ENCODE measurements around the gene RAB14.
"Not testable (repeated sequence)": the region's sequence is repeated elsewhere in the genome, so short reads cannot be mapped to it uniquely, and the experiment has no call there.

RAB14 gene

DNA sequence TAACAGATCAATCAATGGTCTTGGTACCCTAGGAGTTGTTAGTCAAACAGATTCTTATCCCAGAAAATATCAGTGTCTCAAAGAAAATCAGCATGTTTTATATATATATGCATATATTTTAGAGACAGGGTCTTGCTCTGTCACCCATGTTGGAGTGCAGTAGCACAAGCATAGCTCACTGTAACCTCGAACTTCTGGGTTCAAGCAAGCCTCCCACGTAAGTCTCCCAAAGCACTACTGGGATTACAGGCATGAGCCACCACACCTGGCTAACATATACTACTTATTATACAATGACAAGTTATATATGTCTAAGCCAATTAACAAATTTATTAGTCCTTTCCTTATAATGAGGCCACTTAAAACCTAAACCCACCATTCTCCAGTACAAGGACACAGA lies 10.4 kb downstream of the RAB14 start:
- no peak for DNase-seq (ENCODE audit: low read depth)

DNA sequence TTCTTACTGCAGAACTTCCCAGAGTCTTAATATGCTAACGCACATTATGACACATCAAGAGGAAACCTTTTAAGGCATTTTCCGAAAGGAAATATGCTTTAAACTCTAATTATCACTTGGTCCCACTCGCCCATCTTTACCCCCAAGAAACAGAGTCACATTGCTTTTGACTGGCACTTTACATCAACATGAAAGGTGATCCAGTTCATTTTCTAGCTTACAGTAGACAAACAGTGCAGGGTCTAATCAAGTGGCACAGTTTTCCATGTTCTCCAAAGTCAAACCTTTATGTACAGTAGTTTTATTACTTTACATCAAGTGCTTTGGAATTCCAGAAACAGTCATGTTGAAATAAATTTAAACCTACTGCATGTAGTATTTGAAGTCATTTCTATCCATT lies 12.0 kb downstream of the RAB14 start:
- no peak for DNase-seq (ENCODE audit: low read depth)

DNA sequence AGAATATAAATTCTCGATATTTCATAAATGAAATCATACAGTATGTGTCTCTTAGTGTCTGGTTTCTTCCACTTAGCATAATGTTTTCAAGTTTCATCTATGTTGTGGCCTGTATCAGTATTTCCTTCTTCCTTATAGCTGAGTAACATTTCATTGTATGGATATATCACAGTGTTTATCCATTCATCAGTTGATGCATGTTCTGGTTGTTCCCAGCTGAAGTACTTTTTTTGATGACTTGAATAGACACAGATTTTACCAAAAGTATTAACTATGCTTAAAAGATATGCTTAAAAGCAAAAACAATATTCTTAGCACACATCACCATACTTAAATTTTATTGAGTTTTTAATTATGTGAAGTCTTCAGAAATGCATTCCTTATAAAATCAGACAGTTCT lies 12.7 kb downstream of the RAB14 start:
- DNase-seq (ENCODE audit: low read depth): no peak

DNA sequence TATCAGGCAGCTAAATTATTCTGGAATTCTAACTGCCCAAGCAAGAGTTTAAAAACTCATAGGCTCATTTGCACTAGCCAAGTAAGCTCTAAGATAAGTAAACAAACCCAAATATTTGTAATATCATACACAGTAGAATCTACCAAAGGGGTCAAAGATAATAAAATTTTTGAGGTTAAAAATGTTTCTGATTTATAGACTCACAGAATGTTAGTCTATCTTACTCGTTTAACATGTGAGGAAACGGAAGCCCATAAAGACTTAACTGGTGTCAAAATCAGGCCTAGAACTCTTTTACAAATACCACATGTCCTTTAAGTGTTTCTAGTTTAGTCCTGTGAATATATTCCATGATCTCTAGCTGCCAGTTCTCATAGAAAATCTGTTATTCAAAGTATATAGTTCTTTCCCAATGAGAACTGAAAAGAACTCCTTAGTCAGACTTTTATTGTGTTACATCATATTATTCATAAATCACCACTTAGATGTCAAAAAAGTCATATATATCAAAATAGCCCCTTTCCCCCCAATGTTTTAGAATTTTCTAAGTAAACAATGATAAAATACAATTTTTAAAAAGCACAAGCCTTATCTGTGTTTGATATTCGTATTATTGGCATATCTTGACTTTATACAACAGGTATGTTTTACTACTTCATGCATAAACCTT lies 13.9 kb downstream of the RAB14 start:
- no peak for DNase-seq (ENCODE audit: low read depth)

DNA sequence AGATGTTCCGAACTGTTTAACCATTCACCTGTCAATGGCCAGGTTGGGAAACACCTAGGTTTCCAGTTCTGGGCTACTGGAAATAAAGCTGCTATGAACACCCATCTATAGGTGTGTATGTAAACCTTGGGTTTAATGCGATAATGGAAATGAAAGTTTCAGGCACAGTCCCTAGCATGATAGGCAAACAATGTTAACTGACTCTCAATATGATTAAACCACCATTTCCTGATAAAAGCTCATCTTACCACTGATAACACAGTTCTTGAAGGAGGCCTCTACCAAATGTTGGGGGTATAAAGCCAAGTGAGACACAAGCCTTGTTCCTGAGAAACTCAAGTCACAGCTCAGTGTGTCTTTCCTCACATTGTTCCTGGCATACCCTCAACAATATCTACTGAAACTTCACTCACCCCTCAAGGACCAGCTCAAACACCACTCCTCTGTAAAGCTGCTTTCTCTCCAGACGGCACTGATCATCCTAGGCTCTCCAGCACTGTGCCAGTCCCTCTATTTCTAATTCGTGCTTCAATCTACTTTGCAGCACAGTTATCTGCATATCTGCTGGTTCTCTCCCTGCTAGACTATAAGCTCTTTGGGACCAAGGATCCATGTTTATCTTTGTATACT lies 15.8 kb downstream of the RAB14 start:
- no peak for DNase-seq (ENCODE audit: low read depth)

DNA sequence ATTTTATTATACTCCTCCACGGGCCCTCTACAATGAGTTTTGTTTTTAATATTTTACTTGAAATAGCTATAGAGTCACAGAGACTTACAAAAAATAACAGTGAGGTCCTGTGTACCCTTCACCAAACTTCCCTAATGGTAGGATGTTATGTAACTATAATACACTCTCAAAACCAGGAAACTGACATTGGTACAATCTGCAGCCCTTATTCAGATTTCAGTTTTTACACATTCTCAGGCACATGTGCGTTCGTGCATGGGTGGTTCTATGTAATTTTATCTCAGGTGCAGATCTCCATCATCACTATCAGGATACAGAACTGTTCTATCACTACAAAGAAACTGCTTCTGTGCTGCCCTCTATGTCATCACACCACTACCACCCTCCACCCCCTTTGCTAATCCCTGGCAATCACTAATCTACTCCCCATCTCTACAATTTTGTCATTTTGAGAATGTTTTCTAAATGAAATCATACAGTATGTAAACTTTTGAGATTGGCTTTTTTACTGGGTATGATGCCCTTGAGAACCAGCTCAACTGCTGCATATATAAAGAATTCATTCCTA lies 16.4 kb downstream of the RAB14 start:
- DNase-seq (ENCODE audit: low read depth): no peak

DNA sequence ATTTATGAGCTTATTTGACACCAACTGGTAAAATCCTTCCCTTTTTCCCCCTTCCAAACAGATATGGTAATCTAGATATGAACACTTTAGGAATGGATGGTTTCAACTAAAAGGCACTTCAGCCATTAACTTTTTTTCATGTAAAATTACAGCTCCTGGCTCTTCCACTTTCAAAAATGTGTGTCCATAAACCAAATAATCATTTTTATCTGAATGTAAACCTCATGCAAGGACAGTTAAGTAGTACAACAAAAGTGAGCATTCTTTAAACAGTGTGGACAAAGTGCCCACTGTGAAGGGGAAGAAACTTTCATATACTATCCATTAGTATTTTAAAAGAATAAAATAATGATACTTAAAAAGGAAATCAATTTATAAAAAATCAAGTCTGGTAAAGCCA lies 17.2 kb downstream of the RAB14 start:
- DNase-seq (ENCODE audit: low read depth): no peak

DNA sequence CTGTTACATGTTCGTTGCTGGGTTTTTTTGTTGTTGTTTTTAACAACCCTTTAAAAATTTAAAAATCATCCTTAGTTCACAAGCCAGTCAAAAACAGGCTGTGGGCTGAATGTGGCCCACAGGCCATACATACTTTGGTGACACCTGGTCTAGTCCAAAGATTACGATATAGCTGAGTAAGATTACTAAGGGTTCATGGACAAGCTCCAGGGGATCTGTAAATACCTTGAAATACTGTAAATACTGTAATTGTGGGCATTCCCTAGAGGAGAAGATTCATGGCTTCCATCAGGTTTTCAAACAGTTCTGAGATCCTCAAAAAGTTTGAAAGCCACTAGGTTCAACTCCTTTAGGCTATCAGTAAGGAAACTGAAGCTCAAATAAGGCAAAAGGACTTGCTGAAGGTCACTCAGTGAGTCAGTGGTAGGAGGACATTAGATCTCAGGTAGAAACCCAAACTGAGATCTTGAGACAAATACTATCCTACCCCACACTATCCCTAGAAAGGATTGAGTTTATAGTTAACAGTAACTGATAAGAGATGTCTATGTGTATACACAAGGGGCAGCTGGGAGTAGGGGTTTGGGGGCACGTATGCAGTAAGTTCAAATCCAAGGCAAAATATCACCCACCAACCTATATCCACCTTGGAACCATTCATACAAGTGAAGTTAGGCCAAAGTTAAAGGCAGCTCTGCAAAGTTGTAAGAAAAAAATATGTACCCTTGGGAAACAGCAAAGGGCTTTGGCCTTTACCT lies 17.8 kb downstream of the RAB14 start:
- DNase-seq (ENCODE audit: low read depth): no peak

DNA sequence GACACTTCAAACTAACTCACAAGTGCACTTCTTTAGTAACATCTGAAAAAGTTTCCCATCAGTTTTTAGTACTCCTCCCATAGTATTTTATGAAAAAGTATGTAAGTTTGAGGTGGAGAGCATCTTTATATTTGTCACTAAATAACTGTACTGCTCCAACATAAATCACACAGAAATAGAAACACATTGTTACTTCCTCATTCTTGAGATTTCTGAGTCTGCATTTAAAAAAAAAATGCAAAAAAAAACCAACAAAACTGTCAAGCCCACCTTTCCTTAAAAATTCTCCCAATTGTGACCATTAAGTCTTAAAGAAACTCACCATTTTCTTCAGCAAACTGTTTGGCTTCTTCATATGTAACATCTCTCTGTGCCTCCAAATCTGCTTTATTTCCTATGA lies 18.7 kb downstream of the RAB14 start:
- DNase-seq (ENCODE audit: low read depth): no peak

DNA sequence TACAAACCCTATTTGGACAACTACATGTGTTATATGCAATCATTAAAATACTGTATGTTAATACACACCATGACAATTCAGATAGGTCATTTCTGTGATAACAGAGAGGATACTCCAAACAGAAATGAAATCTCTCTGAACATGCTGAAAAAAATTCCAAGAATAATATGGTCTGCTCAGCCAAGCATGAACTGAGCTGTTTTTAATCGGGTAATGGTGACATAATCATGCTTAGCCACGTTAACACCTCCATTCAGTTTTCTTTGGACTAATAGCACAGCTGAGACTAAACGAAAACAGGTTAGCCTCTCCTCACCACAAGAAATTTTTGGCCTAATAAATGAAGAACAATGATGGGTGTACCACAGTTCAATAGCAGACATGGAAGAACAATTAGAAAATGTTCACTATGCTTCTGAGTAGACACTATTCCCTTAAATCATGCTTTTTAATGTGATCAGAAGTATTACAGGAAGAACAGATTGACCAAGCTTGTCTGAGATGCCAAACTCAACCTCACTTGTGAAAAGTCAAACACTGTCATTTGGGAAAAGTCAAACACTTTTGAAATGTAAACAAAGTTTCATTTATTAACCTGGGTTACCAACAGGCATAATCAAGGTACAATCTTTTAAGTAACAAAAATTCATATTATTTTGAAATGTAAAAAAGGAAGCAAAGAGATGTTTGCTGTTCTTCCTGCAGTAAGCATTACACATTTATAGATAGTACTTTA lies 19.4 kb downstream of the RAB14 start:
- no peak for DNase-seq (ENCODE audit: low read depth)

DNA sequence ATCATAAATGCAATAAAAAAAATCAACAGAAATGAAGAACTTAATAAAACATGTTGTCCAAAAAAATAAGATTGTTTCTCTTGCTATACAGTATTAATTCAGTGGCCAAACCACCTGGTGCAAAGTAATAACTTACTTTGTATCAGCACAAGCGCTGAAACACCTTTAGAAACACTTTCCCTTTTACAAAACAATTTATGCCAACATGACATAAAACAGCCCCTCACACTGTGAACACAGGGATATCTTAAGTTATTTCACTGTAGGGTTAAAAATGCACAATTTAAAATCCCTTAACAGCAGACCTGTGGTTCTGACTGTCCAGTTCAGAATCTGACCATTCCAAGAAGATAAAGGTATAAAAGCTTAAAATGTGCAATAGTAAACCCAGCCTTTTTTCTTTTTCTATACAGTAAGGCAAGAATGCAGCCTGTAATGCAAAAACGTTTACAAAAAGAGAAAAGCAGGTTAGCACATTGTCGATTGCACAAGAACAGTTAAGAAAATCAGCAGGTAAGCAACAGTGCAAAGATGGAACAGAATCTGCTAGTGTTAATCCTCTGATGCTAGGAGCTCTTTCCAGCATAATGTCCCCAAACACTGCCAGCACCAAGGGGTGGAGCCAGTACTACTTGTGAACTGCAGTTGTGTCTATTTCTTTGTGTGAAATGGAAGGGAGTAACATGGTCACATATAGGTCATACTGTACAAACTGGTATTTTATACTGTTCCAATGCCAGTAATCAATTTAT lies 21.6 kb downstream of the RAB14 start:
- DNase-seq (ENCODE audit: low read depth): no peak

DNA sequence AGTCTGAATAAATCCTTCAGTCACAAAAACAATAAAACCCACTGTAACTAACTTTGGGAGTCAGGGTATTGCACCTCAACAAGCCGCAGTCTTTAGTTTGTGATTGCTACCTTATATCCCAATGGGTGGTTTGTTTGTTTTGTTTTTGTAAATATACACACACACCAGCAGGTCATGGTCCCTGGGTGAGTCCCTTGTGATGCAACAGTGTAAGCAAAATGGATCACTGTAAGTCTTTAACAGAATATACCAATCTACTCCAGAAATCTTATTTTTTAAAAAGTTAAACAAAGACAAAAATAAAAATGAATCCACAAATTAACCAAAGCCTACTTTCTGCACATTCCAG lies 22.3 kb downstream of the RAB14 start:
- not testable (repeated sequence) for DNase-seq (ENCODE audit: low read depth)

DNA sequence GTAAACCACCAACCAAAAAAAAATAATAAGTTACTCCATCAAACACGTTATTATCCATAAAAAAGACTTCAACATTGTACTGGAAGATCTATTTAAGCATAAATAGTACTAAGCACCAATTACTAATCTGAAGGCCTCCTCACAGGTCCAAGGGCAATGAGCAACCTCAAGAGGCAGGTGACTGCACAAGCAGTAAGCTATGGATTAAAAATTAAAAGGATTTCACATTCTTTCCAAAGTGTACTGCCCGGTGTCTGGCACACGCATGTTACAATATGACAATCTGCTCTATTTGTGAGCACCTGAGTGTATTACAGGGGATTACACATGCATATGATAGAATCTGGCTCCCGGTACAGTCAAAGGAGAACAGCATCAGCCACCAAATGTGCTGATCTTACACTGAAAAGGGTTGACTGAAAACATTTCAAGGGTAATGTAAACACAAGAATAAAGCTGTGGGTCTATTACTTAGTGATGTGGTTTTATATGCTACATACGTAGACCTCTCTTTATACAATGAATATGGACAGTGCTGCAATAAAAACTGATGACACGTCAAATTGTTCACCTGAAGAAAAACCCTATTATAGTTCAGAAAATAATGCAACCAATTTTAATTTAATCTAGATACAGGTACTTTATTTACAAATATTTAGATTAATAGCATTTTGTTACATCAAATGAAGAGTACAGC lies 22.8 kb downstream of the RAB14 start:
- no peak for DNase-seq (ENCODE audit: low read depth)

DNA sequence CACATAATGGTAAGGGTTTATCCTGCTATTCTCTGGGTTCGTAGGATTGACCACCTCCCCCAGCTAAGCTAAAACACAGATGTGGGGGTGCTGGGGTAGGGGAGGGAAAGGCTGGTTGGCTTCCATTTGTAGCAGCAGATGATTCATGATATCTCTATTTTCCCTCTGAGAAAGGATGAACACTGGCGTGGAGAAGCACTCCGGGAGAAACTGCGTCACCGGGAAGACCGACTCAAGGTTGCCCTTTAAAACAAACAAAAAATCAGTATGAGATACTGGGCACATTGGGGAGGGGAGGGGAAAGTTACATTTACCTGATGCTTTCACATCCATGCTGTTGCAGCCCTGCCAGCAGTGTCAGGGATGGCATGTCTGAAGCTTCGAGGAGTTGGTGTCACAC lies 28.2 kb downstream of the RAB14 start:
- DNase-seq (ENCODE audit: low read depth): no peak

DNA sequence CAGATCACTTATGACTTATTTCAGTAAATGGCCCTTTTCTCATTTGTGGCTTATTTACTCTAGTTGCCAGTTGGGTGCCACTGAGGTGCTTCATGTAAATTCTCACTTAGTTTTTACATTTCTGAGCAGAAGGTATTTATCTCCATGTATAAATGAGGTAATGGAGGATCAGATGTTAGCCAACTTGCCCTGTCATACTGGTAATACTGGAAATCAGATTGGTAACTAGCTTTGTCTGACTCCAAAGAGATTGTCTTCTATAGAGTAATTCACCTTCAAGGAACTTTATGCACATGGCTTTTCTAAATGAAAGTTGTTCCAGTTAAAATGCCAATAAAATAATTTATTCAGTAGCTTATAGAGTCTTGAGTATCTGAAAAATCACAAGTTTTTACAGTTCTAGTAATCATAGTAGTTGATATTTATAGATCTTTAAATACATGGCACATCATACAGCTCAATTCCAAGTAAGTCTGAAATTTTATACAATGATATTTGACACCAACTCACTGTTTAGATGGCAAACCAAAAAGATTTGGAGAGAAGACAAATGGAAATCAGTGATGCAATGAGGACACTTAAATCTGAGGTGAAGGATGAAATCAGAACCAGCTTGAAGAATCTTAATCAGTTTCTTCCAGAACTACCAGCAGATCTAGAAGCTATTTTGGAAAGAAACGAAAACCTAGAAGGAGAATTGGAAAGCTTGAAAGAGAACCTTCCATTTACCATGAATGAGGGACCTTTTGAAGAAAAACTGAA lies 28.8 kb downstream of the RAB14 start:
- no peak for DNase-seq (ENCODE audit: low read depth)

DNA sequence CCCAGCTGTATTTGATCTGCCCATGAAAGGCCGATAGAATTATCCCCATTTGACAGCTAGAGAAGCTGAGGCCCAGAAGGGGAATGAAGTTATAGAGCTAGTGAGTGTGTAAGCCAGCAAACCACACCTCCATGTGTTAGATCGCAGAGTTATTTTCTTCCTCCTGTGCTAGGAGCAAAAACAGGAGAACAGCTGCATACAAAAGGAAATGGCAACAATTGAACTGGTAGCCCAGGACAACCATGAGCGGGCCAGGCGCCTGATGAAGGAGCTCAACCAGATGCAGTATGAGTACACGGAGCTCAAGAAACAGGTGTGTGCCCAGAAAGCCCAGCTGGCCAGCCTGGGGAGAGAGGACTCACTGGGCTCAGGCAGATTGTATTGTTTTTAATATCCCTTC lies 30.4 kb downstream of the RAB14 start:
- DNase-seq (ENCODE audit: low read depth): no peak

DNA sequence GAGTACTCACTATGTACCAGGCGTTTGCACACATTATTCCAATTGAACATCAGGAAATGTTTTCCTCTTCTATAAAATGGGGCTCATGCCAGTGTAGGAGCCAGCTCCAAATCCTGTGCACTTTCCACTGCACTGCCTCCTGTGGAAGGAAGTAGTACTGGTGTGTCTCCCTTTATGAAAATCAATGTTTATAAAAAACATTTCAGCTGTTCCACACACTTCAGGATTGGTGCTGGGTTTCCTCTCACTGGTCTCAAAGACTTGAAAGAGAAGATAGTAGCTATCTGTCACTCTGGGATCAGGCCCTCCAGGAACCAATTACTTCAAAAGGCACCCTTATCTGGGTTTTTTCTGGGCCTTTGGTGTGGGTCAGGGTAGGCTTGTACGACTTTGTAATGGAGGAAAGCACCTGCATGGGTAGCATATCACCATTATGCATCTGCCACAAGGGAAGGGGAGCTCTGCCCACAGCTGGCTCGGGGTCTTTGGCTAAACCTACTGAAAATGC lies 32.5 kb downstream of the RAB14 start:
- no peak for DNase-seq (ENCODE audit: low read depth)

DNA sequence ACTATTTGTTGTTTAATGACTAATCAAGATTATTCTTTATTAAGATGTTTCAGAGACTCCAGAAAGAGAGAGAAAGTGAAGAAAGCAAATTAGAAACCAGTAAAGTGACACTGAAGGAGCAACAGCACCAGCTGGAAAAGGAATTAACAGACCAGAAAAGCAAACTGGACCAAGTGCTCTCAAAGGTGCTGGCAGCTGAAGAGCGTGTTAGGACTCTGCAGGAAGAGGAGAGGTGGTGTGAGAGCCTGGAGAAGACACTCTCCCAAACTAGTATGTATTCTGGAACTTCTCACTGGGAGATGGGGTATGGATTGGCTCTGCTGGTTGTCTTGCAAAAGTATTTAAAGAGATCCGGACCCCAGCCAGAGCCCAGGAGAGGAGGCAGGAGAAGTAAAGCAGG lies 33.6 kb downstream of the RAB14 start:
- no peak for DNase-seq (ENCODE audit: low read depth)

DNA sequence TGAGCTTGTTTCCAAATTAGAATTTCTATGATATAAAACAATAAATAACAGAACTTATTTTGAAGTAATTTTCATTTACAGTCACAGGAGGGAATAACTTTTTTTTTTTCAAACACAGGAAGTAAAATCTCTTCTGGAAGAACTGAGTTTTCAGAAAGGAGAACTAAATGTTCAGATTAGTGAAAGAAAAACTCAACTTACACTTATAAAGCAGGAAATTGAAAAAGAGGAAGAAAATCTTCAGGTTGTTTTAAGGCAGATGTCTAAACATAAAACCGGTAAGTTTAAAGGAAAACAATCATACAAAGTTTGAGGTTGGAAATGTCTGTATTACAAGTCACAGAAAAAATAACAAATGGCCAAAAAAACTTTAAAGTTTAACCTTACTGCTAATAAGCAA lies 41.6 kb downstream of the RAB14 start:
- DNase-seq (ENCODE audit: low read depth): no peak

DNA sequence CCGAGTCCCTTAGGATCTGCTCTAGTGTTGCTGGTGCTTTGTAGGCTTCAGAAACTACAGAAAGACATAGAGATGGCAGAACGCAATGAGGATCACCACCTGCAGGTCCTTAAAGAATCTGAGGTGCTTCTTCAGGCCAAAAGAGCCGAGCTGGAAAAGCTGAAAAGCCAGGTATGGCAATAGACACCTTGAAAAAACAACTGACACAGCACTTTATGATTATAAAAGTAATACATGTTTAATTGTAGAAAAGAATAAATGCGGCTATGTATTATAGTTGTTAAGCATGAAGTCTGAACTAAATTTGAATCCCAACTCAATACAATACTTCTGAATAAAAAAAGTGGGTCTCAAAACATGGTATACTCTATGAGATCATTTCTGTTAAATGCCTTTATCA lies 43.7 kb downstream of the RAB14 start:
- no peak for DNase-seq (ENCODE audit: low read depth)
